GM04504 (cell line): ENCODE measurements around the gene RASA3.

Experiments used
- DNase-seq: peaks from one replicate; pipeline ENCODE4 v3.0.0-alpha.2; 2012; ENCODE audit warnings: low read depth

Gene RASA3

GRCh38 chr13:113969311-113969972 lies 163.0 kb downstream of the RASA3 start:
- no peak for DNase-seq

- no peak for DNase-seq
Observed at GRCh38 chr13:113968463-113969310, 163.7 kb downstream of the RASA3 start.

GRCh38 chr13:113967729-113968462 lies 164.5 kb downstream of the RASA3 start:
- no peak for DNase-seq

GRCh38 chr13:113967206-113967720 lies 165.2 kb downstream of the RASA3 start:
- no peak for DNase-seq

GRCh38 chr13:113965968-113966884 lies 166.2 kb downstream of the RASA3 start:
- DNase-seq, result no peak

GRCh38 chr13:113965383-113965874 lies 167.0 kb downstream of the RASA3 start:
- no peak for DNase-seq

- DNase-seq, result no peak
Observed at GRCh38 chr13:113964251-113964995, 168.0 kb downstream of the RASA3 start.

- DNase-seq, result no peak
Observed at GRCh38 chr13:113963376-113963775, 169.0 kb downstream of the RASA3 start.

- DNase-seq, result no peak
Observed at GRCh38 chr13:113962975-113963374, 169.4 kb downstream of the RASA3 start.

GRCh38 chr13:113962386-113962785 lies 170.0 kb downstream of the RASA3 start:
- no peak for DNase-seq

GRCh38 chr13:113960276-113960948 lies 172.0 kb downstream of the RASA3 start:
- DNase-seq, result no peak

GRCh38 chr13:113959198-113959597 lies 173.2 kb downstream of the RASA3 start:
- no peak for DNase-seq

- DNase-seq, result no peak
Observed at GRCh38 chr13:113958373-113958772, 174.1 kb downstream of the RASA3 start.

- DNase-seq, result no peak
Observed at GRCh38 chr13:113956571-113956970, 175.9 kb downstream of the RASA3 start.

- DNase-seq, result no peak
Observed at GRCh38 chr13:113955691-113956090, 176.7 kb downstream of the RASA3 start.

- DNase-seq, result no peak
Observed at GRCh38 chr13:113955235-113955634, 177.2 kb downstream of the RASA3 start.

GRCh38 chr13:113954046-113954835 lies 178.2 kb downstream of the RASA3 start:
- no peak for DNase-seq

- DNase-seq, result no peak
Observed at GRCh38 chr13:113953561-113953960, 178.9 kb downstream of the RASA3 start.

- no peak for DNase-seq
Observed at GRCh38 chr13:113952983-113953520, 179.4 kb downstream of the RASA3 start.
